Osteocyte (in vitro differentiated cells): ENCODE measurements around the gene A2ML1. TPM values are rescaled to one million over a fixed set of nuclear protein-coding genes. Genes with fewer than 3 reads are reported as not detected.
"Not testable (repeated sequence)": the region's sequence is repeated elsewhere in the genome, so short reads cannot be mapped to it uniquely, and the experiment has no call there.

Experiments used
- DNase-seq: peaks from one replicate; pipeline ENCODE4 v3.0.0; 2021; ENCODE audit warnings: mixed read lengths; ENCODE audit not compliant: unreplicated experiment; ENCODE audit errors: extremely low spot score
- H3K27ac Mint-ChIP-seq: one replicate; pipeline ENCODE4 v1.8.0; 2021; ENCODE audit warnings: mild to moderate bottlenecking, mixed read lengths; ENCODE audit not compliant: unreplicated experiment
- H3K27me3 Mint-ChIP-seq: one replicate; pipeline ENCODE4 v1.8.0; 2021; ENCODE audit warnings: mixed read lengths; ENCODE audit not compliant: unreplicated experiment
- H3K36me3 Mint-ChIP-seq: one replicate; pipeline ENCODE4 v1.8.0; 2021; ENCODE audit warnings: mixed read lengths; ENCODE audit not compliant: unreplicated experiment
- H3K4me1 Mint-ChIP-seq: one replicate; pipeline ENCODE4 v1.8.0; 2021; ENCODE audit warnings: mixed read lengths; ENCODE audit not compliant: unreplicated experiment
- H3K4me3 Mint-ChIP-seq: one replicate; pipeline ENCODE4 v1.8.0; 2021; ENCODE audit warnings: mild to moderate bottlenecking, moderate library complexity, mixed read lengths; ENCODE audit not compliant: unreplicated experiment
- H3K9me3 Mint-ChIP-seq: one replicate; pipeline ENCODE4 v1.8.0; 2021; ENCODE audit warnings: mixed read lengths; ENCODE audit not compliant: unreplicated experiment
- total RNA-seq: library from RNA; stranded (reverse); gene quantifications from 2 replicates; pipeline ENCODE4 v1.2.1, GENCODE V29; 2021
- TF ChIP-seq, protein P1 (sequence below): fragments of 200-600 bp; sonication (generic); IDR thresholded peaks from 2 replicates; pipeline ENCODE4 v1.5.0; 2021; ENCODE audit warnings: antibody characterized with exemption, mild to moderate bottlenecking, moderate library complexity

A2ML1 gene
- total RNA-seq, 1 donor from 2014 or later: not detected

GRCh38 chr12:8816448-8817050, 5.9 kb upstream of the A2ML1 start:
- DNase-seq: no peak
- H3K4me1 Mint-ChIP-seq: no peaks in the 10 kb centered on the region
- peaks cover 8% of the 10 kb centered on the region for H3K27me3 Mint-ChIP-seq
- H3K36me3 Mint-ChIP-seq: no peaks in the 10 kb centered on the region
- no peak overlapping the region for H3K27ac Mint-ChIP-seq
- H3K4me3 Mint-ChIP-seq: no peak overlapping the region
- H3K9me3 Mint-ChIP-seq: no peaks in the 10 kb centered on the region
- TF ChIP-seq, protein P1, sequence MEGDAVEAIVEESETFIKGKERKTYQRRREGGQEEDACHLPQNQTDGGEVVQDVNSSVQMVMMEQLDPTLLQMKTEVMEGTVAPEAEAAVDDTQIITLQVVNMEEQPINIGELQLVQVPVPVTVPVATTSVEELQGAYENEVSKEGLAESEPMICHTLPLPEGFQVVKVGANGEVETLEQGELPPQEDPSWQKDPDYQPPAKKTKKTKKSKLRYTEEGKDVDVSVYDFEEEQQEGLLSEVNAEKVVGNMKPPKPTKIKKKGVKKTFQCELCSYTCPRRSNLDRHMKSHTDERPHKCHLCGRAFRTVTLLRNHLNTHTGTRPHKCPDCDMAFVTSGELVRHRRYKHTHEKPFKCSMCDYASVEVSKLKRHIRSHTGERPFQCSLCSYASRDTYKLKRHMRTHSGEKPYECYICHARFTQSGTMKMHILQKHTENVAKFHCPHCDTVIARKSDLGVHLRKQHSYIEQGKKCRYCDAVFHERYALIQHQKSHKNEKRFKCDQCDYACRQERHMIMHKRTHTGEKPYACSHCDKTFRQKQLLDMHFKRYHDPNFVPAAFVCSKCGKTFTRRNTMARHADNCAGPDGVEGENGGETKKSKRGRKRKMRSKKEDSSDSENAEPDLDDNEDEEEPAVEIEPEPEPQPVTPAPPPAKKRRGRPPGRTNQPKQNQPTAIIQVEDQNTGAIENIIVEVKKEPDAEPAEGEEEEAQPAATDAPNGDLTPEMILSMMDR: no peak

DNA sequence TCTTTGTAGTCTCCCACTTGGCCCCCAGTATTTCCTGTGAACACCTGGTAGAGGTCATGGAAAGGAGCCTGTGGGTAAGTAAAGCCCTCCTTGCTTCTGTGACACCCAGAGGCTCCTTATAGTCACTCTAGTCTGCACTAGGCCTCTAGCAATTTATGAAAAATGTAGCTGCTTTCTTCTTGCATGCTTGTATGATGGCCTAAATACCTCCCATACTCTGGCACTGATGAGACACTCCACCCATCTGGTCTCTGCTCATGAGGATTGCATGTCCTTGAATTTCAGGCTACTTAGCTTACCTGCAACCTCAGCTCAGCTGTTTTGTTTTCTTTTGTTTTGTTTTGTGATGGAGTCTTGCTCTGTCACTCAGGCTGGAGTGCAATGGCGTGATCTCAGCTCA, 4.6 kb upstream of the A2ML1 start:
- H3K9me3 Mint-ChIP-seq: no peaks in the 10 kb centered on the region
- no peak overlapping the region for H3K4me3 Mint-ChIP-seq
- no peak for DNase-seq
- no peaks in the 10 kb centered on the region for H3K36me3 Mint-ChIP-seq
- H3K27me3 Mint-ChIP-seq: peaks cover 6% of the 10 kb centered on the region
- H3K27ac Mint-ChIP-seq: no peak overlapping the region
- H3K4me1 Mint-ChIP-seq: no peaks in the 10 kb centered on the region
- TF ChIP-seq, protein P1: no peak

- Mint-ChIP-seq H3K4me3 (no peak overlapping the region), H3K27me3 (peaks cover 6% of the 10 kb centered on the region), H3K36me3 (no peaks in the 10 kb centered on the region), H3K27ac (no peak overlapping the region), H3K9me3 (no peaks in the 10 kb centered on the region), H3K4me1 (no peaks in the 10 kb centered on the region)
- TF ChIP-seq, protein P1: no peak
- DNase-seq: peak; percentile 19
These were observed 3.9 kb upstream of the A2ML1 start for GRCh38 chr12:8818526-8818925.

DNA sequence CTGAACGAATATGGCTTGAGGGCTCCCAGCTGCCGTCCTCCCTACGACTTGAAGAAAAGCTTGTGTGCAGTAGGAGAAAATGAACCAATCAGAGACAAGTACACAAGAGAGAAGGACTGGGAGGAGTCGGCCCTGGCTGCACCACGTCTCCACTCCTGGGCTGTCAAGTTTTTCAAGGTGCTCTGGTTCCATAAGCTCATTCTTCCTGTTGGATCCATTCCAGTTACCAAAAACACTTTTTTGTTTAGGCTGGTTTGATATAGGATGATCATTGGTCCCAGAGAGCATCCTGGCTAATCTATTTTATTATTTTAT, 2.8 kb upstream of the A2ML1 start:
- no peaks in the 10 kb centered on the region for H3K36me3 Mint-ChIP-seq
- H3K27me3 Mint-ChIP-seq: peaks cover 6% of the 10 kb centered on the region
- H3K27ac Mint-ChIP-seq: no peak overlapping the region
- DNase-seq: no peak
- H3K9me3 Mint-ChIP-seq: peaks cover under 1% of the 10 kb centered on the region
- TF ChIP-seq, protein P1: no peak
- H3K4me3 Mint-ChIP-seq: no peak overlapping the region
- H3K4me1 Mint-ChIP-seq: no peaks in the 10 kb centered on the region

DNA sequence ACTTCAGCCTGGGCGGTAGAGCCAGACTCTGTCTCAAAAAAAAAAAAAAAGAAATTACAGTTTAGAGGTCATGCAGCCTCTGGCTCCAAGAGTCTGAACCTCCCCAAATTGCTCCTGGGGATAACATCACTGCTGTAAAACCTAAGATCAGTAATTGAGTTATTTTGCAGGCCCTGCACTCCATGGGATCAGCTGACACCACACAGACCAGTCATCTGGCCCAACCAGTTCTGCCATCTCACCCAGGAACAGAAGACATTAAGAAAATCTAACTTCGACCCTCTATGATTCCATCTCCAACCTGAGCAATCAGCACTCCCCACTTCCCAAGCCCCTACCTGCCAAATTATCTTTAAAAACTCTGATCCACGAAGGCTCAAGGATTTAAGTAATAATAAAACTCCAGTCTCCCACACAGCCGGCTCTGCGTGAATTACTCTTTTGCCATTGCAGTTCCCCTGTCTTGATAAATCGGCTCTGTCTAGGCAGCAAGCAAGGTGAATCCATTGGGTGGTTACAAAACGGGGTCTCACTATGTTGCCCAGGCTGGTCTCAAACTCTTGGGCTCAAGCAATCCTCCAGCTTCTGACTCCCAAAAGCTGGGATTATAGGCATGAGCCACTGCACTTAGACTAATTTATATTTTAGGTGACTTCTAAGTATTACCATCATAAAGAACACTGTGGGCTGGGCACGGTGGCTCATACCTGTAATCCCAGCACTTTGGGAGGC, 1.6 kb upstream of the A2ML1 start:
- not testable (repeated sequence) for H3K27me3 Mint-ChIP-seq, H3K4me1 Mint-ChIP-seq, H3K36me3 Mint-ChIP-seq, DNase-seq, H3K27ac Mint-ChIP-seq, H3K4me3 Mint-ChIP-seq
- peaks cover 13% of the 10 kb centered on the region for H3K9me3 Mint-ChIP-seq
